Right ventricle myocardium superior (tissue), 1 donor: Measurements from ENCODE around the gene OR6N1. TPM values are rescaled to one million over a fixed set of nuclear protein-coding genes. Genes with fewer than 3 reads are reported as not detected.

Experiments used
- ATAC-seq: fragments of 200-7000 bp; cut with Tn5 transposase; one replicate; pipeline ENCODE4 v1.9.1; 2020; ENCODE audit warnings: mild to moderate bottlenecking; ENCODE audit not compliant: poor library complexity
- DNase-seq: peaks from one replicate; pipeline ENCODE4 v3.0.0-alpha.2; 2020
- intact Hi-C: fragments of 100-400 bp; cut with DNase I; formaldehyde crosslinking; loops from one replicate; pipeline ENCODE4 v1.11.2; 2022
- long read RNA-seq: library from polyadenylated mRNA; unstranded; transcript quantifications from one replicate; pipeline ENCODE4 v2.0.0, GENCODE V29; 2021
- total RNA-seq: library from RNA; stranded (reverse); fragmentation: NEBNext Ultra II Directional; extraction: Animal tissue kit (Norgen Biotek cat#: 25700); gene quantifications from one replicate; pipeline ENCODE4 v1.2.1, GENCODE V29; 2021
- donor health status: DM: no; HTN: yes; CAD: no; lungs with severe emphysema.

The OR6N1 gene, protein sequence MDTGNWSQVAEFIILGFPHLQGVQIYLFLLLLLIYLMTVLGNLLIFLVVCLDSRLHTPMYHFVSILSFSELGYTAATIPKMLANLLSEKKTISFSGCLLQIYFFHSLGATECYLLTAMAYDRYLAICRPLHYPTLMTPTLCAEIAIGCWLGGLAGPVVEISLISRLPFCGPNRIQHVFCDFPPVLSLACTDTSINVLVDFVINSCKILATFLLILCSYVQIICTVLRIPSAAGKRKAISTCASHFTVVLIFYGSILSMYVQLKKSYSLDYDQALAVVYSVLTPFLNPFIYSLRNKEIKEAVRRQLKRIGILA
- not detected for total RNA-seq
- long read RNA-seq = 0 reads

DNA sequence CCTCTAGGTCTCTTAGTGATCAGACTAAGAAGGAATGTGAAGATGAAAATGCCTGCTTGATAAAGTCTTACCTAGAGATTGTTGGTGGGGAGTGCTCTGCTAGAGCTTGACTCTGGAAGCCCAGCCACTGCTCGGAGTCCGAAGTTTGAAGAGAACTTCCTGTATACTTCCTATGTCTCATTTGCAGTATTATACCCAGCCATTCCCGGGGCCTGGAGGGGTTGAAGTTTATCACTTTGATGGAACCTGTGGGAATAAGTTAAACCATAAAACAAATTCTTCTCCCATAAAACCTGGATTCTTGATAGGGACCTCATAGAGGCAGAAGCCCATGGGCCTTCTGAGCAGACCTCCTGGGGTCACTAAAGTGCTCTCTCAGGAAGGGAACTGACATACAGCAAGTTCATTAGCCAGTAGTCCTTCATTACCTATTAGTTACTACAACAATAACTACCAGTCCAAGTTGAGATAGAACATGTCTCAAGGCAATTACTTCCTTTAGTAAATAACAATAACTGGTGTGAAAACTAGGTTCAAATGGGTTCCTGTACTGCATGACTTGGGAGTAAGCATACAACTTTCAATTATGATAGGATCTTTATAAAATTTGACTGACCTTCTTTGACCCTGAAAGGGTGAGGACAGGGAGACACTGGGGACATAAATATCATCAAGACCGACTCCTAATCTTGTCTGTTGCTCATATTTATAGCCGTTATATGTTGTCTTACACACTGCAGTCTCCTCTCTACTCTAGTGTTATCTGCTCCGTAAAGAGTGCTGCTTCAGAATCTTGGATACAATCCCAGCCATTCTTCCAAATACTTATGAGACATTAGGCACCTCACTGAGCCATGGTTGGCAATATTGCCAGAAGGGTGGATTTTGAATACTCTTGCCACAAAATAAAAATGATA, at the start of gene OR6N1:
Gene OR6N1, minus strand, starts transcription at position 246 of the 917 bp plus-strand sequence. CDS start 5,513 bp downstream, outside the sequence.
- no peak for DNase-seq
- no peak for ATAC-seq
- intact Hi-C loops = no loop called here

- no peak for DNase-seq
- no peak for ATAC-seq
- intact Hi-C loops = no loop called here
These were observed 49.7 kb upstream of the OR6N1 start for GRCh38 chr1:158821723-158822122.

GRCh38 chr1:158819461-158820443, 47.8 kb upstream of the OR6N1 start:
- no peak for DNase-seq
- ATAC-seq = no peak
- intact Hi-C loops = no loop called here

- ATAC-seq = no peak
- intact Hi-C loops = no loop called here
- DNase-seq = no peak
These were observed 47.0 kb upstream of the OR6N1 start for GRCh38 chr1:158818975-158819431.

- ATAC-seq = no peak
- intact Hi-C loops = no loop called here
- no peak for DNase-seq
These were observed 46.6 kb upstream of the OR6N1 start for GRCh38 chr1:158818560-158818959.

DNA sequence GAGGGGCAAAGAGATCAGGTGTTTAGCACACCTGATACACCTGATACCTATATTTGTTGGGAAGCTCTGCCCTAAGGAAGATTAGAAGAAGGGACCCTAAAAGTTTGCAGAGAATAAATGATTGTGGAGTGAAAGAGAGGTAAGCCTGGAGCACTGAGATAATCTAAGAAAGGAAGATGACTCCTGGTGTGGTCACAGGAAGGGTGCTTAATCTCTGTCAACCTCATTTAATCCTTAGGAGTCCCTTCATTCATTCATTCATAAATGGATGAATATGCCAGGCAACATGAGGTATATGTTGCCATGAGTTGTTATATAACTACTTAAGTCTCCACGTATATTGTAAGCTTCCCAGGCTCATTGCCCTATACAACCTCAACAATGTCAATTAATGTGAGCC, 43.0 kb upstream of the OR6N1 start:
- intact Hi-C loops = no loop called here
- no peak for ATAC-seq

DNA sequence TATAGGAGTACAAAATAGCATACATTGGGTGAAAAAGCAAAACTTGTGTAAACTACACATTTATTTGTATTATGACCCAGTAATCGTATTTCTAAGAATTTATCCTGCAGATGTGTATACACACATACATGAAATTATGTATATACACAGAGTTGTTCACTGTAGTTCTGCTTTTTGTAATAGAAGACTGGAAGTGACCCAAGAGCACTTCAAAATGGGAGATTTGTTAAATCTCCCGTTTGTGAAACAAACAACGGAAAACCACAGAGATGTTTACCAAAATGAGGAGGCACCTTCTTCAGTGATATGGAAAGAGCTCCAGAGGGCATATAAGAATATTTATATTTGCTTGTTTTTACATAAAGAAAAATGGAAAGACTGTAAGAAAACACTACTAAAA, 41.2 kb upstream of the OR6N1 start:
- intact Hi-C loops = no loop called here
- ATAC-seq = no peak
- DNase-seq = no peak

More for the DNA sequence above, 43.0 kb upstream of the OR6N1 start:
- DNase-seq = no peak

DNA sequence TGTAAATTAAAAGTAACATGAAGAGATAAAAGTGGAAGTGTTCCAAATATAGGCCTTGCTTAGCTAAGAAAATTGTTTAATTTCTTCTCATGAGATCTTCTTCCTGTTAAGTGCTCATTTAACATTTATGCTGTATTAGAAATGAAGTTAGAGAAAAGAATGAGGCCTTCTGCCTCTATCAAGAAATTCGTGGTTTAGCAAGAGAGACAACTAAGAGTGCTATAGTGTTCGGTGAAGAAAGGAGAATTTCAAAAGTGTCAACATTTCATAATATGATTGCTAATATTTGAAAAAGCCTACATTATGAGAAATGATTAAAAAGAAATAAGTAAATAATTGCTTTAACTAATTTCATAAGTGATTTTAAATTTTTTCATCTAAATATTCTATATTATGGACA, 40.3 kb upstream of the OR6N1 start:
- no peak for ATAC-seq
- no peak for DNase-seq
- intact Hi-C loops = no loop called here

DNA sequence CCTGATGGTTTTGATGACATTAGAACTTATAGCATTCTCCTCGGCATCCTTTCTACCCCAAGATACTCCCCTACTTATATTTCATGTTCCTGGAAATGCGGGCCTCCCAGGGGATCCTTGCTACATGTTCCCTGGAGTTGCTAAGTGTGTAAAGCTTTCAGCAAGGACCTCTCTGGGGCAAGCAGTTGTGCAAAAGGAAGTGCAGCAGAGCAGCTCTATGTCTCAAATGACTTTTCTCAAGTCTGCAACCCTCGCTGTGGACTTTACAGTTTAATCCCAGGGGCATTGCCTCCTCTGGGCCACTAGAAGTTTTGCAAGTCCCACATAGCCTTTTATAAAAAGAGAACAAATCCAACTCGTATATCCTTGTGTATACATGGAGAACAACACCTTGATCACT, 38.3 kb upstream of the OR6N1 start:
- ATAC-seq (peak; percentile 45), DNase-seq (no peak)
- intact Hi-C loops = no loop called here

GRCh38 chr1:158809862-158810261, 37.9 kb upstream of the OR6N1 start:
- DNase-seq = no peak
- peak; percentile 66 for ATAC-seq
- intact Hi-C loops = no loop called here

GRCh38 chr1:158809256-158809655, 37.3 kb upstream of the OR6N1 start:
- DNase-seq = no peak
- ATAC-seq = peak; percentile 43
- intact Hi-C loops = no loop called here

DNA sequence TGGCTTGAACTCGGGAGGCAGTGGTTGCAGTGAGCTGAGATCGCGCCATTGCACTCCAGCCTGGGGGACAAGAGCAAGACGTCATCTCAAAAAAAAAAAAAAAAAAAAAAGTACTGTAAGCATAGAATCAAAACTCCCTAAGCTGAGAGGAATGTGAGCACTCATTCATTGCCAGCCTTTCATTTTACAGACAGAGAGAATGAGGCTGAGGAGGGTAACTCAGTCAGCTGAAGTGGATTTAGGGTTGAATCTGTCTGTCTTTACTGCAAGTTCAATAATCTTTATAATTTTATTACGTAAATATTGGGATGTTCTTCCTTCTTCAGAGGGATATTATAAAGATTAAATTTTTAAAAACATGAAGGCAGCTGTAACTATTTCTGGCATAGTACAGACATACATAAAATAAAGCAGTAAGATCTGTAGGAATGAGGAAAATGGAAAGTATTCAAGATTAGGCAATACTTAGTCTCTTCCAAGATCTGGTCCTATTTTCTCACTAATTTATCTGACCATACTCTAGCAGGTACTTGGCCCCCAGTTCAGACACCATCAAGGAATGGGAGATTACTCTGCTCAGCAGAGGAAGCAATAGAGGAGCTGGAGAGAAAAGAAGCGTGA, 35.0 kb upstream of the OR6N1 start:
- intact Hi-C loops = no loop called here
- DNase-seq (no peak), ATAC-seq (no peak)

- DNase-seq = no peak
- ATAC-seq = no peak
- intact Hi-C loops = no loop called here
These were observed 31.7 kb upstream of the OR6N1 start for GRCh38 chr1:158803678-158804077.

DNA sequence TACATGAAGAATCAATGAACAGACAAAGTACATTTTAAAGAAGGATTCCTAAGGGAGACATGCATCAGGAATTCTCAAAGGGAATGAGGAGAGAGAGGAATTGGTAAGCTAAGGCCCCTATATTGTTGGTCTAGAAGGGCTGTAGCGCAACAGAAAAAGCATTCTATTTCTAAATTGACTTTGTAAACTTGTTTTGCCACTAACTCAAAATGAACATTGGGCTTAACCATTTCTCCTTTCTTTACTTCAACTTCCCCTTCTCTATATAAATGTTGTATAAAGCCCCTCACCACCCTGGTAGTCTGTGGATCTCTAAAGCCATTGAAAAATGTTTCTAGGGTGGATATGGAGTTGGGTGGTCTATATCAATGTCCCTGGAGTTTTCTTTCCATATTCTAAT, 29.4 kb upstream of the OR6N1 start:
- DNase-seq (no peak), ATAC-seq (no peak)
- intact Hi-C loops = no loop called here

- DNase-seq = no peak
- intact Hi-C loops = no loop called here
- ATAC-seq = no peak
These were observed 28.5 kb upstream of the OR6N1 start for GRCh38 chr1:158800526-158800925.

GRCh38 chr1:158799689-158800088, 27.7 kb upstream of the OR6N1 start:
- ATAC-seq (no peak), DNase-seq (no peak)
- intact Hi-C loops = no loop called here

DNA sequence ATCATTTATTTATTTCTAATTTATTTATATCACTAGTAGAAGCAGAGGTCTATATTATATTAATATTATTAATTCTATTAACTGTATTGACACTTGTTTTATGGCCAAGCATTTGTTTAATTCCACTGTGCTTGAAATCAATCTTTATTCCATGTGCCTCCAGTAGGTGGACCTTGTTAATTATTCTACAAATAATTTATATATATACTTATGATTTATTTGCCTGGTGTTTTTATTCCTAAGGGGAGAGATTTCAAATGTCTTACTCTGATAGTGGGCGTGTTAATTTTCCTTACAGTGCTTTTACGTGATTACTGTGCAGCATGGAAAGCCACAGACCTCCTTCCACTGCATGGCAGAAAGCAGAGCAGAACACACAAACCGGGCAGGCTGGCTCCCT, 26.5 kb upstream of the OR6N1 start:
- intact Hi-C loops = no loop called here
- ATAC-seq (no peak), DNase-seq (no peak)

DNA sequence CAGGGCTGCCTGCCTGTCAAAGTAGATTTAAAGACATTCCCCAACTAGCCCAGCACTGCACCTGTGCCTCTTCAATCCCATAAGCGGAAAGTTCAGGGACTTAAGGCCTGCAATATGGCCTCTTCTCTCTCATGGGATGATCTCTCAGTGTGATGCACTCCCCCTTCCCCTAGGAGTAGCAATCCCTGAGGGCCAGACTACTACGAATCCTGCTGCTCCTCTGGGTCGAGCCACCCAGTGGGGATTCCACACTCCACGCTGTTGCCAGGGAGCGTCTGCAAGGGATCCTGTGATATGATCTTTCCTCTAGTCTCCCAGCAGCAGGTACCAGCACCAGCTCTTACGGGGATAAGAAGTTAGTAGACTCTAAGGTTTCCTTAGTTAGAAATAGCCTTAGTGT, 22.3 kb upstream of the OR6N1 start:
- intact Hi-C loops = no loop called here
- ATAC-seq (no peak), DNase-seq (no peak)
